AG04450 (cell line): ENCODE results near the gene GRB10. TPM values are rescaled to one million over a fixed set of nuclear protein-coding genes. Genes with fewer than 3 reads are reported as not detected.
A peak's percentile ranks its signal among the peaks of the same experiment; 100 is the strongest.

Experiments
- CTCF ChIA-PET: fragments of 300-600, 350-600 bp; formaldehyde crosslinking; extraction: SDS; loops from one replicate; lab custom pipeline; 2022; ENCODE audit warnings: antibody characterized with exemption, inconsistent platforms; lab: Charles Lee
- POLR2A ChIA-PET: fragments of 350-600 bp; formaldehyde crosslinking; extraction: SDS; loops from one replicate; lab custom pipeline; 2021; ENCODE audit warnings: antibody characterized with exemption, inconsistent platforms; lab: Yijun Ruan, JAX
- DNase-seq: peaks from one replicate; pipeline ENCODE4 v3.0.0-alpha.2; 2011; ENCODE audit warnings: low read depth, low spot score
- H3K27ac ChIP-seq: one replicate; pipeline ENCODE4 v1.5.1; 2012; ENCODE audit warnings: low read depth, low read length, control low read depth
- H3K27me3 ChIP-seq: one replicate; pipeline ENCODE4 v1.6.0; 2012; ENCODE audit warnings: low read length; ENCODE audit not compliant: control insufficient read depth, insufficient read depth
- H3K4me3 ChIP-seq: 2 replicates; pipeline ENCODE4 v1.5.1; 2011; ENCODE audit warnings: mild to moderate bottlenecking, low read depth, low read length, control low read depth
- H3K9me3 ChIP-seq: 2 replicates; pipeline ENCODE4 v1.5.1; 2012; ENCODE audit warnings: low read length; ENCODE audit not compliant: control insufficient read depth, insufficient read depth
- CTCF ChIP-seq: IDR thresholded peaks from 2 replicates; pipeline ENCODE4 v1.5.1; 2011; ENCODE audit warnings: low read depth, low read length, control low read depth, inconsistent platforms
- polyA plus RNA-seq: library from polyadenylated mRNA; depleted of rRNA; stranded (reverse); fragments of >200 nt; gene quantifications from 2 replicates; pipeline ENCODE4 v1.2.3, GENCODE V29; 2011

GRB10 gene
- polyA plus RNA-seq, 1 experiment, result 8.0 TPM

DNA sequence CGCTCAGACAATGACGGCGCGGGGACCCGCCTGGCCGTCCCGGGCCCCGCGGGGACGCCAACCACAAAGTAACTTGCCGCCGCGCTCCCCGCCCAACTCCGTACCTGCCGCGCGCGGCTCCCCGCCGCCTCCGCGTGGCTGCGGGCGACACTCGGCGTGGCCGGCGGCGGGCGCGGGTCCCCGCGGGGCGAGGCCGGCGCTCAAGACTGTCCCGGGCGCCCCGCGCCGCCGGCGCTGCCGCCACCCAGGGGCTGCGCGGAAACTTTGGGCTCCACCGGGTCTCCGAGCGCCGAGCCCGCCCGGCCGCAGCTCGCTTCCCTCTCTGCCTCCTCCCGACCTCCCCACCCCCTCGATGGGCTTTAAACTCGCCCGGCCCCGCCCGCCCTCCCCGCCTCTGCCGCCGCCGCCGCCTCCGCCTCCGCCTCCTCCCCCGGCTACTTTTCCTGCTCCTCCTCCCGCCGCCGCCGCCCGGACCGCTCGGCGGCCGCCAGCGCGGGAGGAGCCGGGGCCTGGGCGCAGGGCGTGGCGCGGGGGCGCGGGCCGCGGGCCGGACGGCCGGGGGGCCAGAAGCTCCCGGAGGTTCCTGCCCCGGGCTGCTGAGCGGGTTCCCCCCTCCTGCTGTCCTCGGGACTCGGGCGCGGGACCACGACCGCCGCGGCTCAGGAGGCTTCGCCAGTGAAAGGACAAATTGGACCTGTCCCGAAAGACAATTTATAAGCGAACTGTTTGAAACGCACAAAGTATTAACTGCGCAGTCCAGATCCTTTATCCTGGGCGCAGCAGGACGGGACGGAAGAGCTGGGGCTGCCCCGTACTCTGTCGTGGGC is 10.6 kb upstream of the GRB10 start:
- TF ChIP-seq CTCF, result no peak
- H3K4me3 ChIP-seq, result peak overlapping the region; percentile 78
- no peak for DNase-seq
- peak overlapping the region; percentile 21 for H3K27ac ChIP-seq
- peaks cover 11% of the 10 kb centered on the region for H3K27me3 ChIP-seq
- CTCF ChIA-PET, result interaction anchor here (0.5 kb wide), 1 partner anchor 271 kb away, joined by 4 read pairs; no protein-coding TSS in a partner anchor
- H3K9me3 ChIP-seq, result peaks cover 5% of the 10 kb centered on the region
- POLR2A ChIA-PET, result no interaction called here

GRCh38 chr7:50792342-50793119 is 9.8 kb upstream of the GRB10 start:
- ChIA-PET CTCF (interaction anchor here (0.8 to 2.9 kb wide), 3 partner anchors 276 to 370 kb away, joined by 3 to 7 read pairs (median 5); no protein-coding TSS in a partner anchor), POLR2A (no interaction called here)
- peaks cover 11% of the 10 kb centered on the region for H3K9me3 ChIP-seq
- H3K27me3 ChIP-seq, result peaks cover 8% of the 10 kb centered on the region
- H3K27ac ChIP-seq, result peak overlapping the region; percentile 61
- TF ChIP-seq CTCF, result no peak
- H3K4me3 ChIP-seq, result peak overlapping the region; percentile 78
- DNase-seq, result no peak

GRCh38 chr7:50791938-50792341 is 9.2 kb upstream of the GRB10 start:
- no peak for TF ChIP-seq CTCF
- peak overlapping the region; percentile 78 for H3K4me3 ChIP-seq
- H3K9me3 ChIP-seq, result peaks cover 14% of the 10 kb centered on the region
- H3K27me3 ChIP-seq, result peaks cover 8% of the 10 kb centered on the region
- no peak for DNase-seq
- ChIA-PET POLR2A (no interaction called here), CTCF (interaction anchor here (0.8 to 2.9 kb wide), 3 partner anchors 276 to 371 kb away, joined by 3 to 7 read pairs (median 5); no protein-coding TSS in a partner anchor)
- peak overlapping the region; percentile 61 for H3K27ac ChIP-seq

DNA sequence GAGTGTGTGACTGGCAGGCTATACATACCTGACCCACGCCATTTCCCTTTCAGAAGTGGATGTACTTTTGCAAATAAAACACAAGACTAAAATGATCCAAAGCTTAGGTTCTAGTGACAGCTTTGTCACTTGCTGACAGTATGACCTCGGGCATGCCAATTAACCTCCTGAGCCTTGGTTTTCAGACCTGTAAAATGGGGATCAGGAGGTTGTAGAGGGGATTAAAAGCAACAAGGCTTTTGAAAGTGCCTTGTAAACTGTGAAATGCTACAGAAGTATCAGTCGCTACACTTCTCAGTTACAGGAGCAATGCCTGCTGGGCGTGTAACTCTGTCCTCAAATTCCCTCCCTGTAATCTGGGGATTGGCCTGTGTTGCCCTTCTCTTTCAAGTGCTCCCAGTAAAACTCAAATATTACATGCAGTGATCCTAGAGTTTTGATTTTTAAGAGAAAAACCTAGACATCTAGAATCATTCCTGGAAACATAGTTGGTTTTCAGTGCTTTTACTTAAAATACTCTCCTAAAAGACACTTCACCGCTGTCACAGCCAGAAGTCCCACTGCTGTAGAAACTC is 8.8 kb upstream of the GRB10 start:
- TF ChIP-seq CTCF, result no peak
- POLR2A ChIA-PET, result no interaction called here
- CTCF ChIA-PET, result interaction anchor here (0.8 to 2.9 kb wide), 4 partner anchors 277 to 371 kb away, joined by 3 to 7 read pairs (median 4); no protein-coding TSS in a partner anchor
- peak overlapping the region; percentile 78 for H3K4me3 ChIP-seq
- peaks cover 8% of the 10 kb centered on the region for H3K27me3 ChIP-seq
- H3K27ac ChIP-seq, result no peak overlapping the region
- peaks cover 14% of the 10 kb centered on the region for H3K9me3 ChIP-seq
- DNase-seq, result no peak
